Esophagus muscularis mucosa (tissue), 4 donors: ENCODE results near the gene MCTP2.

Source experiments
- CTCF ChIP-seq, 3 experiments: fragments of 200-600 bp in 2 of 3; fragments of 450-650 bp in 1 of 3; sonication (generic) in 2 of 3; IDR thresholded peaks; one replicate each; pipeline ENCODE4 v1.5.1; 2017 to 2019; ENCODE audit warnings: antibody characterized with exemption in 3 of 3, mild to moderate bottlenecking in 2 of 3, moderate library complexity in 1 of 3
- EP300 ChIP-seq: sonication (generic); formaldehyde crosslinking; IDR thresholded peaks from one replicate; pipeline ENCODE4 v1.6.1; 2017; ENCODE audit warnings: antibody characterized with exemption
- POLR2A ChIP-seq: fragments of 450-650 bp; IDR thresholded peaks from one replicate; pipeline ENCODE4 v1.6.1; 2017; ENCODE audit warnings: antibody characterized with exemption, moderate library complexity, mild to moderate bottlenecking, low read depth

GRCh38 chr15:94380798-94381197 is 149.4 kb downstream of the MCTP2 start:
- no peak for TF ChIP-seq POLR2A
- no peak for TF ChIP-seq CTCF (IDR thresholded peaks at IDR 0.05)
- no peak for TF ChIP-seq EP300
